ENCODE data around the gene USP27X.
A peak's percentile ranks its signal among the peaks of the same experiment; 100 is the strongest.

USP27X gene

GRCh38 chrX:49878834-49879655, at the start of gene USP27X:
Gene USP27X (plus strand): TSS chrX:49879484. CDS start chrX:49880308, 824 bp downstream.
- peak; percentile 84 for DNase-seq

DNA sequence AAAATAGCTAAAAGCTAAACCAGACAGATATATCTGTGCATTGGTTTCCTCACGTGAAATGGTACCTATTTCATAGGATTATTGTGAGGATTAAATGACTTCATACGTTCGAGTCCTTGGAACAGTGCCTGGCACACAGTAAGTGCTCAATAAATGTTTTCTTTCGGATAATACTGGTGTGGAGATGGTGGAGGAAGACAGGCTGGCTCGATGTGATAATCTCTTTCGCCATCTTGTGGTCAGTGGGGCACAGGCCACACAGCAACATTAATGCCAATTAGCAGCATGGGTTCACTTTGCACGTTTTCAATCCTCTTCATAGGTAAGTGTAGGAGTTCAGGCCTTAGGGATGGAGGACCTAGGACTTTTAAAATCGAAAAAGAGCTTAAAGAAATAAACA, 40.9 kb upstream of the USP27X start:
- peak; percentile 25 for DNase-seq

- peak; percentile 27 for DNase-seq
Measured at GRCh38 chrX:49840679-49841078, 38.6 kb upstream of the USP27X start.

DNA sequence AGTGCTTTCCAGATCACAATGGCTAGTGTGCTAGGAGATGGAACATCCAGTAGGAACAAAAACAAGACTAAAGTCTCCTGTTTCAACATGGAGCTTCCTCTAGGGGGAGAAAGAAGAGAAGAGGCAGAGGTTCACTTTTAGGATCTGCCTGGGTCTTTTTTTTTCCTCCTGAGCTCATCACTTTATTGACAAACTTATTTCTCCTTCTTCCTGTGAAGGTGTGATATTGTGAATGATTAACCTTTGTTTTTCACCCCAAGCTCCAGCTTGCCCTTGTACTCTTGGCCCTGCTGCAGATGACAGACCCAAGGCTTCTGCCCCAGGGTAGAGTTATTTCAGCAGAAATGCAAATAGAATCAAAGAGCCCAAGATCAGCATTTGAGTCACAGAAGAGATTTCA, 36.7 kb upstream of the USP27X start:
- no peak for DNase-seq

DNA sequence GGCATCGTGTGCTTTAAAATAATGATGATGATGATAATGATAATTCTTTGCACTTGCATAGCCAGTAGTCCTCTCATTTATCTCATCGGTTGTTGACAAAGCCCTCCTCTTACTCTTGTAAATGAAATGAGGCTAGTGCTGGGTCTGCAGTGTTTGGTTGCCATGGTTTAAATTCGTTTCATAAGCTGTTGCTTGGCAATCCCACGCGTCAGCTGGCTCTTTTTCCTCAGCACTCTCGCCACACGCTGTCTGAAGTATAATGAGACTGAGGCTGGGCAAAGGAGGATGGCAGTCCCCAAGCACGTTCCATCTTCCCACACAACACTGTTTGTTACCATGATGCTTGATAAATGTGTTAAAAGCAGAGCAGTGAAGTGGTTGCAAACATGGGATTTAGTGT, 34.7 kb upstream of the USP27X start:
- DNase-seq: no peak

DNA sequence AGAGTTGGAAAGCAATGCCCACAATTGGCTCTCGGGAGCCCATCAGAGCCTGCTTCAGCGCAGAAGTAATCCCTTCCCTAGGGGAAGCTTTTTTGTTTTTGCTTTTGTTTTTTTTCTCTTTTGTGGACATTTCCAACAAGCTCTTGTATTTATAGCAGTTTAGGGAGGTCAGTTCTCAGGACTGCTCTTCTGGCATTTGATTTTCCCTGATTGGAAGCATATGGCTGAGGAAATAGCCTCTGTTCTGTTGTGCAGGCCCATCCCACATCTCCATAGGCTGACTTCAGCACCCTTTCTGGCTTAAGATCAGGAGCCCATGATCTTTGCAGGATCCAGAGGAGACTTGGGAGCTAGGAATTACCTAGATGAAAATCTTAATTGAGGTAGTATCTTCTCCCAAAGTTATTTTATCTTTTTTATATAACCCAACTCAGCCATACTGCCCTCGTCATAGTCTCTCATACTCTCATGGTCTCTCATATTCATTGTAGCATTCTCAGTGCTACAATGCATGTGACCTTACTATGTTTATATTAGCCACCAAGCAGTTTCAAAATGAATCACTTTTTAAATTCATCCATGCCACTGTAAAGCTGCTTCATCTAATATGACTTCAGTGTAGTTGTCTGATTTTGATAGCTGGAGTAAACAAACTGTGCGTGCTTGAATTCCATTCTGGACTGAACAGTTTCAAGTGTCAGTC, 33.4 kb upstream of the USP27X start:
- no peak for DNase-seq

DNA sequence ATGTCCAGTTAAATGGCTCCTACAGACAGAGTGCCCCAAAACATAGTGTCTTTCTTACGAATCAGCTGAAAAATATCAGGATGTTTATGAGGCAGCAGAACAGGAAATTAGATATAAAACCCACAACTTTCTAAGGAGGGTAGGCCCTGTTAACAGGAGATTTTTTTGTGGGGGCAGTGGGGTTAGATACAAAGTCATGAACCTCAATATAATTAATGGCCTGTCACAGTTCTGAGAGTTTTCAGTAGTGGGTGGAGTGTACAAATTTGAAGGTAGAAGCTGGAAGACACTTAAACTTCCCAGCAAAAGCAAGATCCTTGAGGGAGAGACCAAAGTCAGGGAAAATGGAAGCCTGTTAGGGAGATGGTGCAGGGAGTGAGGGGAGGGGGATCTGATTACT, 32.8 kb upstream of the USP27X start:
- DNase-seq: no peak

DNA sequence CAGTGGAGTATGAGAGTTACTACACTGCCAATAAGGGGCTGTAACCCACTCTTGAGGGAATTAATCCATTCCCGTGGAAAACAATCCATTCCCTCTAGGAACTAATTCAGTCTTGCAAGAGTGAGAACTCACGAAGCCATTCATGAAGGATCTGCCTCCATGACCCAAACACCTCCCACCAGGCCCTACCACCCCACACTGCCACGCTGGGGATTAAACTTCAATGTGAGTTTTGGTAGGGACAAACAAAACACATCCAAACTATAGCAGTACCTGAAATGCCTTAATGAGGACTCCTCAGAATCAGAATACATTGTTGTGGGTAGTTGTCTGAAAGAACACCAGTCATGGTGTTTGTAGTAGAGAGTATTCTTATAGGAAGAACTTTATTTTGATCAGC, 31.0 kb upstream of the USP27X start:
- DNase-seq: no peak

GRCh38 chrX:49850028-49850427, 29.3 kb upstream of the USP27X start:
- no peak for DNase-seq

- DNase-seq: no peak
Measured at GRCh38 chrX:49853661-49854060, 25.6 kb upstream of the USP27X start.

DNA sequence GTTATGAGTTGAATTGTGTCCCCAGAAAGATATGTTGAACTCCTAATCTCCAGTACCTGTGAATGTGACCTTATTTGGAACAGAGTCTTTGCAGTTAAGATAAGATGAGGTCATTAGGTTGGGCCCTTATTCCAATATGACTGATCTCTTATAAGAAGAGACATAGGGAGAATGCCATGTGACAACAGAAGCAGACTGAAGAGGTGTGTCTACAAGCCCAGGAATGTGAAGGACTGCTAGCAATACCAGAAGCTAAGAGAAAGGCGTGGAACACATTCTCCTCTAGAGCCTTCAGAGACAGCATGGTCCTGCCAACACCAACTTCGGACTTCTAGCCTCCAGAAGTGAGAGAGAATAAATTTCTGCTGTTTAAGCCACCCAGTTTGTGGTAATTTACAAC, 22.5 kb upstream of the USP27X start:
- no peak for DNase-seq

DNA sequence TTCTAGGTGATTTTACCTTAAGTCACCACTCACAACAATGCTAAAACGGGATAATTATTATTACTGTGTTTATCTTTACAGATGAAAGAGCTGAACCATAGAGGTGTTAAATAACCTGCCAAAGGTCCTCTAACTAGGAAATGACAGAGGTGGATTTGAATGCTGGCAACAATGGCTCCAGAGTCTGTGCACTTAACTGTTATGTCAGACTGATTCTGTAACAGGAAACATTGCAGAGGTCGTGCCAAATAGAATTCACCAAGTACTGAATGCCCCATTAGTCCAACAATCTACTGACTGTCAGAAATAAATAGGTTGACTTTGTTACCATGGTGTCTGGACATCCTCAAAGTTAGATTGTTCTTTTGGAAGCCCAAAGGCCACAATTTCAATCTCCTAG, 20.9 kb upstream of the USP27X start:
- no peak for DNase-seq

DNA sequence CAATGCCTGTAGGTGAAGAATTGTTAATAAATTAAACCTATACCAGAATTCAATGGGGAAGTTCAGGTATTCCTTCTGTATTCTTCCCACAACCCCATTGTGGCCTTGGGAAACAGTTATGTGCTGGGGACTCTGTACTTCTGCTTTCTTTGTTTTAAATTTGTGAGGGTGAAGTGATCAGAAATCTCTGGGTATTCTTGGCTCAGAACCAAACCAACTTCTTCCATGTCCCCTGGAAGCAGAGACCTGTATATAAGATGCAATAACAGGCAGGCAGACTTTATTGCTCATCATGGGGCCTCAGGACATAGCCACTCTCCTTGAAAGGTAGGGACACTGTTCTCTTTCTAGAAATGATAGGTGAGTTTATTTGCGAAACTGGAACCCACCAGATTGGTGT, 19.8 kb upstream of the USP27X start:
- no peak for DNase-seq

- no peak for DNase-seq
Measured at GRCh38 chrX:49860867-49861535, 18.3 kb upstream of the USP27X start.

GRCh38 chrX:49862093-49862492, 17.2 kb upstream of the USP27X start:
- DNase-seq: no peak

DNA sequence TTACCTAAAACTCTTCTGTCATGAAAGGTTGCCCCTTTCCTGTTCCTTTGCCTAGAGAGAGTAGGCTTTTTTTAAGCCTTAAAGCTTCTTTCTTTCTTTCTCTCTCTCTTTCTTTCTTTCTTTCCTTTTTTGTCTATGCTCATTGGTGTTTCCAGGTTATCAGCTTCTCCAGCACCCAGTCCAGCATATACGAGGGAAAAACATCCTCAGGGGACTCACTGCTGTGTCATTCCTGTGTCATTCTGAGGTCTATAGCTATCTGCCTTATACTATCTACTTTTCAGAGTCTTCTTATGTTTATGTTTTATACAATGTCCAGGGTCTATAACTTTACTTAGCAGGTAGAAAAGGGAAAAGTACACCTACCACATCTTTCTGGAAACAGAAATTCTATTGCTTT, 10.5 kb upstream of the USP27X start:
- no peak for DNase-seq

DNA sequence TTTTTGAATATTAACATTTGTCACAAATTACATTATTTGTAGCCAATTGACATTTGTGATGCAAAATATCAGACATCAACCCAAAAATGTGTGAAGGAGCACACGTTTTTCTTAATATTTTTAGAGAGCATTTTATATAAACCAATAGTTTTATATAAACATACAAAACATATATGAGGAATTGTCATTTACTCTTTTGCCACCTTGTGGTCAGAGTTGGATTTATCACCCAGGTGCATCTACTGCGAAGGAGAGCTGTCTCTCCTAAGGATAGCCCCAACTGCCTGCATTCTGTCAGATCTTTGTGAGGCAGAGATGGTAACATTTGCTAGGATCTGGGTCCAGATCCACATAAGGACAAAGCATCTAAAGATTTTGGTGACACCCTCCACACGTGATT, 2.5 kb upstream of the USP27X start:
- peak; percentile 4 for DNase-seq

DNA sequence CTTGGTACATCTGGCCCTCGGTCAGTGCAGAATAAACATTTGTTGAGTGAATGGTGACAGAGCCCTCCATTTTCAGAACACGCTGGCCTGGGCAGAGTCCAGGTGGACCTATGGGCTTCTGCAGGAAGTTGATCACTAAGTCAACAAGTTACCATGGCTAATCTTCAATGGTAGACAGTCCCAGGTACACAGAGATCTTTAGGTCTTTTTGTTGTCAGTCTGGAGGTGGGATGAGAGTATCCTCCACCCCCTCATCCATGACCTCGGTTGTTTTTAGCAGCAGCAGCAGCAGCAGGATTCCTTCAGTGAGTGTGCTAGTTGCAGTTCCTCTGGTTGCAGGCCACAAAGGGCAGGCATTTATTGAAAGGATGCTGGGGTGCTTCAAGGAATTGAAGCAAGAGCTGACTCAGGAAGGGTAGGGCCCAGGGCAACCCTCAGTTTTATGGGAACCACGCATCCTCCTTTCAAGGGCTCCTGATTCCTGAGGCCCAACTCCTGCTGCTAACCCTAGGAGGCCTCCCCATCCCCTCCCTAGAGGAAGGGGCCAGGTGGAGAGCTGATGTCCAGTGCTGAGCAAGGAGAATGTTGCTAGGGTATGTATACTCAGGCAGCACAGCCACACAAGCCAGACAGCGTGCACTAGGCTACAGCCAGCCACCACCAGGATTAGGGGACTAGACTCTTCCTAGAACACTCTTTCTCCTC, 1.7 kb upstream of the USP27X start:
- DNase-seq: no peak

GRCh38 chrX:49878128-49878833, 1.0 kb upstream of the USP27X start:
- no peak for DNase-seq

- DNase-seq: peak; percentile 45
Measured at GRCh38 chrX:49879656-49880277, 483 bp downstream of the USP27X start.

DNA sequence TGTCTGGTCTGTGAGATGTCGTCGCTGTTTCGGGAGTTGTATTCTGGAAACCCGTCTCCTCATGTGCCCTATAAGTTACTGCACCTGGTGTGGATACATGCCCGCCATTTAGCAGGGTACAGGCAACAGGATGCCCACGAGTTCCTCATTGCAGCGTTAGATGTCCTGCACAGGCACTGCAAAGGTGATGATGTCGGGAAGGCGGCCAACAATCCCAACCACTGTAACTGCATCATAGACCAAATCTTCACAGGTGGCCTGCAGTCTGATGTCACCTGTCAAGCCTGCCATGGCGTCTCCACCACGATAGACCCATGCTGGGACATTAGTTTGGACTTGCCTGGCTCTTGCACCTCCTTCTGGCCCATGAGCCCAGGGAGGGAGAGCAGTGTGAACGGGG, 1.4 kb downstream of the USP27X start:
- no peak for DNase-seq

GRCh38 chrX:49884290-49884862, 5.1 kb downstream of the USP27X start:
- peak; percentile 29 for DNase-seq

All from NCI-H2171 treated with DMSO at 0.1 percent for 48 hours (cell line).